Measurements from ENCODE around the gene WDR75. TPM values are rescaled to one million over a fixed set of nuclear protein-coding genes. Genes with fewer than 3 reads are reported as not detected.
A peak's percentile ranks its signal among the peaks of the same experiment; 100 is the strongest.

The WDR75 gene
- total RNA-seq, 6 experiments from 2014 or later, result 28.9 to 35.7 (median 31.0) TPM

GRCh38 chr2:189486237-189486770, 45.0 kb downstream of the WDR75 start:
- TF ChIP-seq CTCF (IDR thresholded peaks at IDR 0.05), result no peak
- Mint-ChIP-seq H3K4me3 (no peak overlapping the region), H3K36me3 (ENCODE audit: low read depth) (no peaks in the 10 kb centered on the region), H3K27ac (no peak overlapping the region), H3K27me3 (ENCODE audit: insufficient read depth) (peaks cover 9% of the 10 kb centered on the region), H3K4me1 (ENCODE audit: low read depth) (no peaks in the 10 kb centered on the region), H3K9me3 (no peaks in the 10 kb centered on the region)
- DNase-seq, result no peak

GRCh38 chr2:189487283-189488007, 46.2 kb downstream of the WDR75 start:
- Mint-ChIP-seq H3K36me3 (ENCODE audit: low read depth) (no peaks in the 10 kb centered on the region), H3K4me3 (no peak overlapping the region), H3K27ac (no peak overlapping the region), H3K9me3 (no peaks in the 10 kb centered on the region), H3K27me3 (ENCODE audit: insufficient read depth) (peaks cover 12% of the 10 kb centered on the region), H3K4me1 (ENCODE audit: low read depth) (peaks cover 3% of the 10 kb centered on the region)
- no peak for TF ChIP-seq CTCF (IDR thresholded peaks at IDR 0.05)
- DNase-seq, result no peak

- Mint-ChIP-seq H3K9me3 (no peaks in the 10 kb centered on the region), H3K4me1 (ENCODE audit: low read depth) (peaks cover 6% of the 10 kb centered on the region), H3K4me3 (no peak overlapping the region), H3K36me3 (ENCODE audit: low read depth) (no peaks in the 10 kb centered on the region), H3K27ac (no peak overlapping the region), H3K27me3 (ENCODE audit: insufficient read depth) (peaks cover 12% of the 10 kb centered on the region)
- DNase-seq, result no peak
- no peak for TF ChIP-seq CTCF (IDR thresholded peaks at IDR 0.05)
Observed at GRCh38 chr2:189488008-189488310, 46.7 kb downstream of the WDR75 start.

GRCh38 chr2:189492451-189492850, 51.2 kb downstream of the WDR75 start:
- TF ChIP-seq CTCF (IDR thresholded peaks at IDR 0.05), result no peak
- no peak overlapping the region for H3K4me3 Mint-ChIP-seq
- peaks cover 6% of the 10 kb centered on the region for H3K4me1 Mint-ChIP-seq (ENCODE audit: low read depth)
- H3K36me3 Mint-ChIP-seq (ENCODE audit: low read depth), result no peaks in the 10 kb centered on the region
- no peaks in the 10 kb centered on the region for H3K9me3 Mint-ChIP-seq
- peaks cover 15% of the 10 kb centered on the region for H3K27me3 Mint-ChIP-seq (ENCODE audit: insufficient read depth)
- no peak overlapping the region for H3K27ac Mint-ChIP-seq
- peak; percentile 31 for DNase-seq

- Mint-ChIP-seq H3K36me3 (ENCODE audit: low read depth) (no peaks in the 10 kb centered on the region), H3K9me3 (no peaks in the 10 kb centered on the region), H3K27me3 (ENCODE audit: insufficient read depth) (peaks cover 11% of the 10 kb centered on the region), H3K4me3 (no peak overlapping the region), H3K27ac (no peak overlapping the region), H3K4me1 (ENCODE audit: low read depth) (no peaks in the 10 kb centered on the region)
- no peak for DNase-seq
- TF ChIP-seq CTCF (IDR thresholded peaks at IDR 0.05), result no peak; the same call in 1 of the 2 replicates
Observed at GRCh38 chr2:189498205-189498604, 56.9 kb downstream of the WDR75 start.
